Measurements from ENCODE around the gene ZNF574. TPM values are rescaled to one million over a fixed set of nuclear protein-coding genes. Genes with fewer than 3 reads are reported as not detected.

ZNF574 gene
- total RNA-seq, 1 experiment from 2014 or later: 27.5 TPM

DNA sequence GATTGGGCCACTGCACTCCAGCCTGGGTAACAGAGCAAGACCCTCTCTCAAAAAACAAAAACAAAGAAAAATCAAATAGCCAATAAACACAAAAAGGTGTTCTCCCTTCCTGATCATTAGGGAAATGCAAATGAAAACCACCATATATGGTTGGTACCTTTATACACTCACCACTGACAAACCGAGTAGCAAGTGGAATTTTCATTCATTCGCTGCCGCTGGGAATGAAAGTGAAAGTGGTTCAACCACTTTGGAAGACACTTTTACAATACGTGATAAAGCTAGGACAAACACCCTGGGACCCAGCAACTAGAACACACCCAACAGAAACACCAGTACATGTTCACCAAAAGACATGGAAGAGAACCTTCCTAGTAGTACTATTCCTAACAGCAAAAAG lies 27.0 kb upstream of the ZNF574 start:
- BruUV-seq (replicated peaks): no TSS peak
- TF ChIP-seq, protein P1, sequence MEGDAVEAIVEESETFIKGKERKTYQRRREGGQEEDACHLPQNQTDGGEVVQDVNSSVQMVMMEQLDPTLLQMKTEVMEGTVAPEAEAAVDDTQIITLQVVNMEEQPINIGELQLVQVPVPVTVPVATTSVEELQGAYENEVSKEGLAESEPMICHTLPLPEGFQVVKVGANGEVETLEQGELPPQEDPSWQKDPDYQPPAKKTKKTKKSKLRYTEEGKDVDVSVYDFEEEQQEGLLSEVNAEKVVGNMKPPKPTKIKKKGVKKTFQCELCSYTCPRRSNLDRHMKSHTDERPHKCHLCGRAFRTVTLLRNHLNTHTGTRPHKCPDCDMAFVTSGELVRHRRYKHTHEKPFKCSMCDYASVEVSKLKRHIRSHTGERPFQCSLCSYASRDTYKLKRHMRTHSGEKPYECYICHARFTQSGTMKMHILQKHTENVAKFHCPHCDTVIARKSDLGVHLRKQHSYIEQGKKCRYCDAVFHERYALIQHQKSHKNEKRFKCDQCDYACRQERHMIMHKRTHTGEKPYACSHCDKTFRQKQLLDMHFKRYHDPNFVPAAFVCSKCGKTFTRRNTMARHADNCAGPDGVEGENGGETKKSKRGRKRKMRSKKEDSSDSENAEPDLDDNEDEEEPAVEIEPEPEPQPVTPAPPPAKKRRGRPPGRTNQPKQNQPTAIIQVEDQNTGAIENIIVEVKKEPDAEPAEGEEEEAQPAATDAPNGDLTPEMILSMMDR (conservative IDR thresholded peaks at IDR 0.05; ENCODE audit: low read depth, low read length): no peak
- TF ChIP-seq EZH2 (IDR thresholded peaks at IDR 0.05; ENCODE audit: borderline replicate concordance, low read depth, low read length, poor library complexity, severe bottlenecking): no peak
- Histone ChIP-seq H3K27ac (ENCODE audit: low read depth, low read length, poor library complexity, severe bottlenecking) (no peak overlapping the region), H3K4me1 (ENCODE audit: insufficient read depth, low read length, poor library complexity, severe bottlenecking) (no peaks in the 10 kb centered on the region), H3K9me3 (ENCODE audit: low read depth, low read length, poor library complexity, severe bottlenecking) (no peaks in the 10 kb centered on the region), H3K36me3 (ENCODE audit: insufficient read depth, low read length, poor library complexity, severe bottlenecking) (peaks cover 4% of the 10 kb centered on the region), H3K27me3 (replicated peaks; ENCODE audit: insufficient read depth, low read depth, low read length, poor library complexity) (no peaks in the 10 kb centered on the region), H3K4me3 (ENCODE audit: low read depth, low read length, poor library complexity, severe bottlenecking) (no peak overlapping the region)
- intact Hi-C loops (cut with micrococcal nuclease; ENCODE audit: unreplicated experiment): no loop called here
- POLR2A ChIA-PET (ENCODE audit: low non-redundant PET): no interaction called here
- CTCF ChIA-PET: no interaction called here
- DNase-seq (ENCODE audit: low spot score): no peak

DNA sequence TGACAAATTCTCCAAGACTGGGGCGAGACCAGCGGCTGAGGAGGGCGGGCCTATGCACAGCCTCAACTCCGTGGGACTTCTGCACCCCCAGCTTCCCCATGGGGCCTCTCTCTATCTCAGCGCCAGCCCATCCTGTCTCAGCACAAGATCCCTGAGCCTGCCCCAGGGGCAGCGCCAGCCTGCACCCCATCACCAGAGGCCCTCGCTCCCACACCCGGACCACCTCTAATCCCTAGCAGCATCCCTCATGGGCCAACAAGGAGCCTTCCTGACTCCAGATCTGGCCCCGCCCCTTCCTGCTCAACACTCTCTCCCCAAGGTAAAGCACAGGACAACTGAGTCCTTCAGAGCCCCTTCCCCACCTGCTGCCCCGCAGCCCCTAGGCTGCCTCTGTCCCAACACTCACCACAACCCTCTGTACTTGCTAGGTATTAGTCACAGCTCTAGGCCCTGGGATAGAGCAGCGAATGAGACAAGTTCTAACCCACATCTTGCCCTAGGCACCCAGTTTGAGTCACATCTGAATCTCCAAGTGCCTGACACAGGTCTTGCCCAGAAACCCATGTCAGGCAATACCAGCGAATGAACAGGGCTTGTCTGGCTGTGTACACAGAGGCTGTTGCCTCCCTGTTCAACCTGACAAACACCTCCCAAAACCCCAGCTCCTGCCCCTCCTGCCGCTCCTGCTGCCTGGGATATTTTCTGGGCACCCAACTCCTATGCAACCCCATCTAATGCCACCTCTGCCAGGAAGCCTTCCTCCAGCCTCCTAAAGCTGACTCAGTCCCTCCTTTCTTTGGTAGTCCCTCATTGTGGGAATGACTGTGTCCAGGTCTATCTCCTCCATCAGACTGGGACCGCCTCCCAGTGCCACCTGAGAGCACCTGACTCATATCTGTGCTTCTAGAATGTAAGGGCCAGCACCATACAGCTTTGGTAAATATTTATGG lies 24.5 kb upstream of the ZNF574 start:
- DNase-seq (ENCODE audit: low spot score): no peak
- peaks cover 5% of the 10 kb centered on the region for H3K36me3 ChIP-seq (ENCODE audit: insufficient read depth, low read length, poor library complexity, severe bottlenecking)
- no TSS peak for BruUV-seq (replicated peaks)
- H3K27me3 ChIP-seq (replicated peaks; ENCODE audit: insufficient read depth, low read depth, low read length, poor library complexity): no peaks in the 10 kb centered on the region
- ChIA-PET CTCF (no interaction called here), POLR2A (ENCODE audit: low non-redundant PET) (no interaction called here)
- H3K4me3 ChIP-seq (ENCODE audit: low read depth, low read length, poor library complexity, severe bottlenecking): no peak overlapping the region
- TF ChIP-seq, protein P1 (conservative IDR thresholded peaks at IDR 0.05; ENCODE audit: low read depth, low read length): no peak
- TF ChIP-seq EZH2 (IDR thresholded peaks at IDR 0.05; ENCODE audit: borderline replicate concordance, low read depth, low read length, poor library complexity, severe bottlenecking): no peak
- intact Hi-C loops (cut with micrococcal nuclease; ENCODE audit: unreplicated experiment): no loop called here
- no peaks in the 10 kb centered on the region for H3K9me3 ChIP-seq (ENCODE audit: low read depth, low read length, poor library complexity, severe bottlenecking)
- H3K4me1 ChIP-seq (ENCODE audit: insufficient read depth, low read length, poor library complexity, severe bottlenecking): no peaks in the 10 kb centered on the region
- no peak overlapping the region for H3K27ac ChIP-seq (ENCODE audit: low read depth, low read length, poor library complexity, severe bottlenecking)

GRCh38 chr19:42052241-42052863 lies 23.6 kb upstream of the ZNF574 start:
- H3K4me3 ChIP-seq (ENCODE audit: low read depth, low read length, poor library complexity, severe bottlenecking): no peak overlapping the region
- no TSS peak for BruUV-seq (replicated peaks)
- ChIA-PET CTCF (no interaction called here), POLR2A (ENCODE audit: low non-redundant PET) (no interaction called here)
- no peak overlapping the region for H3K27ac ChIP-seq (ENCODE audit: low read depth, low read length, poor library complexity, severe bottlenecking)
- H3K27me3 ChIP-seq (replicated peaks; ENCODE audit: insufficient read depth, low read depth, low read length, poor library complexity): no peaks in the 10 kb centered on the region
- no peaks in the 10 kb centered on the region for H3K9me3 ChIP-seq (ENCODE audit: low read depth, low read length, poor library complexity, severe bottlenecking)
- H3K36me3 ChIP-seq (ENCODE audit: insufficient read depth, low read length, poor library complexity, severe bottlenecking): peaks cover 10% of the 10 kb centered on the region
- H3K4me1 ChIP-seq (ENCODE audit: insufficient read depth, low read length, poor library complexity, severe bottlenecking): no peaks in the 10 kb centered on the region
- intact Hi-C loops (cut with micrococcal nuclease; ENCODE audit: unreplicated experiment): no loop called here
- DNase-seq (ENCODE audit: low spot score): peak; percentile 19
- no peak for TF ChIP-seq EZH2 (IDR thresholded peaks at IDR 0.05; ENCODE audit: borderline replicate concordance, low read depth, low read length, poor library complexity, severe bottlenecking)
- TF ChIP-seq, protein P1 (conservative IDR thresholded peaks at IDR 0.05; ENCODE audit: low read depth, low read length): no peak
